GM15510 (cell line): ENCODE data around the gene PPM1D.

ENCODE experiments used
- POLR2A ChIP-seq: IDR thresholded peaks from 3 replicates; pipeline ENCODE4 v1.6.1; 2011; ENCODE audit warnings: borderline replicate concordance; ENCODE audit not compliant: insufficient read length; ENCODE audit errors: extremely low read depth

The PPM1D gene

GRCh38 chr17:60599620-60600489 lies at the start of gene PPM1D:
Gene PPM1D, plus strand, starts transcription at chr17:60600193. Its CDS starts 222 bp downstream, at chr17:60600415.
- peak; percentile 97 for TF ChIP-seq POLR2A

- TF ChIP-seq POLR2A, result no peak
Observed at GRCh38 chr17:60554377-60554788, 45.6 kb upstream of the PPM1D start.

GRCh38 chr17:60555786-60556185 lies 44.2 kb upstream of the PPM1D start:
- TF ChIP-seq POLR2A, result no peak

GRCh38 chr17:60557805-60558204 lies 42.2 kb upstream of the PPM1D start:
- no peak for TF ChIP-seq POLR2A

GRCh38 chr17:60559659-60559994 lies 40.4 kb upstream of the PPM1D start:
- TF ChIP-seq POLR2A, result no peak

- TF ChIP-seq POLR2A, result no peak
Observed at GRCh38 chr17:60559995-60560859, 39.8 kb upstream of the PPM1D start.

GRCh38 chr17:60560860-60561257 lies 39.1 kb upstream of the PPM1D start:
- TF ChIP-seq POLR2A, result no peak

- no peak for TF ChIP-seq POLR2A
Observed at GRCh38 chr17:60562421-60562820, 37.6 kb upstream of the PPM1D start.

- TF ChIP-seq POLR2A, result no peak
Observed at GRCh38 chr17:60563743-60564142, 36.2 kb upstream of the PPM1D start.

- no peak for TF ChIP-seq POLR2A
Observed at GRCh38 chr17:60565233-60565632, 34.8 kb upstream of the PPM1D start.

GRCh38 chr17:60573236-60574051 lies 26.5 kb upstream of the PPM1D start:
- no peak for TF ChIP-seq POLR2A

- no peak for TF ChIP-seq POLR2A
Observed at GRCh38 chr17:60577147-60577915, 22.7 kb upstream of the PPM1D start.

GRCh38 chr17:60579090-60579489 lies 20.9 kb upstream of the PPM1D start:
- no peak for TF ChIP-seq POLR2A

GRCh38 chr17:60579551-60579950 lies 20.4 kb upstream of the PPM1D start:
- no peak for TF ChIP-seq POLR2A

GRCh38 chr17:60583008-60583407 lies 17.0 kb upstream of the PPM1D start:
- no peak for TF ChIP-seq POLR2A

GRCh38 chr17:60585887-60586286 lies 14.1 kb upstream of the PPM1D start:
- TF ChIP-seq POLR2A, result no peak
